Posterior vena cava (tissue), 2 donors: Measurements from ENCODE around the gene PDZRN3. TPM values are rescaled to one million over a fixed set of nuclear protein-coding genes. Genes with fewer than 3 reads are reported as not detected.

Experiments
- DNase-seq: peaks from one replicate; pipeline ENCODE4 v3.0.0-alpha.2; 2020; ENCODE audit warnings: low spot score
- intact Hi-C, 2 donors: fragments of 100-400 bp; cut with DNase I; formaldehyde crosslinking; loops; one replicate each; pipeline versions ENCODE4 v1.14.1 to v1.14.2; 2022 to 2023
- total RNA-seq, 2 donors: library from RNA; stranded (reverse); fragmentation: NEBNext Ultra II Directional; extraction: Animal tissue kit (Norgen Biotek cat#: 25700); gene quantifications; one replicate each; pipeline ENCODE4 v1.2.1, GENCODE V29; 2021
- donor health status: DM: yes; HTN: yes; CAD: no.
- donor health status: DM: yes; HTN: yes; CAD: no.

PDZRN3 gene
- total RNA-seq, 2 donors from 2014 or later = 59.5 to 71.9 TPM

DNA sequence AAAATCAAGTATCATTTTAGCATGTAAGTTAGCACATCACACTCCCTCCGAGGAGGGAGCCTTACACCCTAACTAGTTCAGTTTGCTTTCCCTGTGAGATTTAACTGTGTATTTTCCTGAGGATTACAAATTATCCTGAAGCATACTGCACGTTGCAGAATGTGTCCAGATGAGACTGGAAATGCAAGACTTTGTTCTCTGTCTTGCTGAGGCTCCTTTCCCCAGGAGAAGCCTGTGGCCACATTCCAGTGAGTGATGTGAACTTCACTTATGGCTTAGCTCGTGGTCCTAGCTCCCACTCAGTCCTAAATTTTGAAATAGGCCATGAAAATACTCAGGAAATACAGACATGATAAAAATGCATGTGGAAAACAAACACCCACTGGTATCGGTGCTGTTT is 23.7 kb downstream of the PDZRN3 start:
- intact Hi-C loops = no loop called here
- DNase-seq = no peak

DNA sequence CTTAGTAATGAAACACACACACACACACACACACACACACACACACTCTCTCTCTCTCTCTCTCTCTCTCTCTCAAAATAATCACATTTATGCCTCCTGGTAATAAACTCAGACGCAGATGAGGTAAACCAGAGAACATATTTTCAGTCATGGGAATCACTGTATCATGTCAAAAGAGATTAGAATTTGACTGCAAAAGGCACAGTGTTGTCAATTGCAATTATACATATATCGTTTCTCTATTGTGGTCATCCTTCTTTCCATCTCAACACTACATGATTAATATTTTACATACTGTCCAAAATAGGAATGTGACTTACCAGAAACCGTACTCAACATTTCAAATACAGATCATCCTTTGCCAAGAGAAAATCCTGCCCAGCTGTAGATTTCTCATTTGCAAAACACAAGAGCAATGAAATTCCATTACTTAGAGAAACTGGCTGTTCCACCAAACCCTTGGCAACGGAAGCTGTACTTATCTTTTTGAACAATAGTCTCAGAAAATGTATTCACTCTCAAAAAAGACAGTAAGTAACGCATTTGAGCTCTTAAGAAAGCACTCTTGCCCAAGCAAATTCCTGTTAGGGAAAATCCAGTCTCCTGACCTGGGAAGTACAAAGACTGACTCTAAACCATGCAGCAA is 24.3 kb downstream of the PDZRN3 start:
- DNase-seq = no peak
- intact Hi-C loops = no loop called here

DNA sequence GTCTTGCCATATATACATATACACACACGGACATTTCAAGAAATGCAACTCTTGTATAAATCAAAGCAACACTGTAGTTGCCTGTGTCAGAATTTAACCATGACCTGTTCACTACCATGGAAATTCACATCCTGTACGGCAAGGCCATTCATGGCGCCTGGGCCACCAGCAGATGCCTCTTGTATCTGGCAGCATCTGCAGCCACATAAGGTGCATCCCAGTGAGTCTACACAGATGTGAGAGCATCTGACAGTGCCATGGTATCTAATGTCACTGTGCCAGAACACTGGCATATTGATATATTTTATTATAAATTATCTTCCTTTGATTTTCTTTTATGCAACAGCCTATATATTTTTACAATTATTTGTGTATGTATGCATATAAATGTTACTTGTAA is 25.1 kb downstream of the PDZRN3 start:
- no peak for DNase-seq
- intact Hi-C loops = no loop called here

DNA sequence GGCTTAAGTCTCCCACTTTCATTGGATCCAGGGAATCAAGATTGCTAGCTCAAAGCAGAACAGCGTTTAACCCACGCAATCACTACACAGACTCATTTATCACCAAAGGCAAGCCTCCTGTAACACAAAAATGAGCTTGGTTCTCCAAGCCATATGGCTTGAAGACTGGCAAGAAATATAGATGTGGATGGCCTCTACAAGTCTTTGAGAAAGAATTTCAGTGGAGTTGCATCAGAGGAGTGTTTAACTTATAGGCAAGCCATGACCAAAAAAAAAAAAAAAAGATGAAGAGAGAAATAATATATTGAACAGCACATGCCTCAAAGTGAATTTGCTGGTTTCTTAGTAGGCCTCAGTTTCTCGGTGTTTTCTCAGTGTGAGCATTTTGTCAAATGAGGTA is 27.3 kb downstream of the PDZRN3 start:
- no peak for DNase-seq
- intact Hi-C loops = no loop called here

DNA sequence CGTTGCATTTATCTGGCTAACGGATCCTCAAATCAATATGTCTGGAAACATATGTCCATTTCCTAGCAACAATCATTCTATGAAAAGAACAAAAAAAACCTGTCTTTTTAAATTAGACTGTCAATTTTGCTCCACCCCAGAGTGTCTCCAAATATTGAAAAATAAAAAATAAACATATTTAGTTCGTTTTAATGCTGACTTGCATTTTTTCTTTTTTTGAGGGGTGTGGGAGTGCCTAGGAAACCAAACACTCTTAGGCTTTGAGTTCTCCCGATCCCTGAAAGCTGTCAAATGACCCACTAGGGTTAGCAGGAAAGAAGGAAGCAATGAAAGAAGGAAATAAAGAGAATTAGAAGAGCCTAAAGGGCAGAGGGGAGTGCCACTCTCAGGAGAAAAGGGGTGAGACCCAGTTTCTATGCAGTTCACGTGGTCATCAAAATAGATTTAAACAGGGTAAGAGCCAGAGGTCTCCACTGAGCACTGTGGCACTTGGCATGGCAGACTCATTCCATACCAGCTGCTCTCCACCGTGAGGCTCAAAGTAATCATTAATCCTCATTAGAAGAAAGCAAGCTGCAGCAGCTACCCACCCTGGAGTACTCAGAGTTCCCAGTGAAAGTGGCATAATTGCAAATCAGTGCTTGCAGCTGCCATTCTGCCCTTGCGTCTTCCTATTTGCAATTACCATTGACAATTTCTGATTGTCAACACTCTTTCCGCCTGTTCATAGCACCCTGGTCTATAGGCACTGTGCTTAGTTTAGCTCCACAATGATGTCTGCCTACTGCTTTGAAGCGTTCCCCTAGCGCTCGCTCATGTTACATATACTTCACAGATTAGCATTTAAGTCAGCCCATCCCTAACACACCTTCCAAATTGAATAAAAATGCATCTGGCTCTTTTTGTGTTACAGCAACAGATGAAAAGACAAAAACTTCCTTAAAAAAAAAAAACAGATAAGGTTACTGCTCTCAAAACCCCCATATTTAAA is 32.3 kb downstream of the PDZRN3 start:
- DNase-seq = no peak
- intact Hi-C loops = no loop called here

DNA sequence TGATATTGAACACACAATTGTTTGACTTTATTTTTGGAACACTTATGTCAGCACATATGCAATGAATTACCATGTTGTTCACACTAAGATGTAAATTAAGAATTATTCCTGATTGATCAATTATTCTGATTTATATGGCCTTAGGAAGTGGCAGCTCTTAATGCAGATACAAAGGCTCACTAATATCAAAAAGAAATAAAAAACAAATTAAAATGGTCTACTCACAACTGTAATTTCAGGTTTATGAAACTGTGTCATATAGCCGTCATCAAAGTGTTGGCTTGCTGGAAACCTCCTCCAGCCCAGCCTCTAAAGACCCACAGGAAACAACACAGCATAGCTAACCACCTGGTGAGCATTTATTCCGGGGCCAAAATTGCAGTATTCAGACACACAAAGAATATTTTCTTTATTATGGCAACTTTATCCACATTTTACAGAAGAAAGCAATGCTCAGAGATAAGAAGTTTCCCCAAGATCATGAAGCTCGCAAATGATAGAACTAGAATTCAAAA is 33.4 kb downstream of the PDZRN3 start:
- no peak for DNase-seq
- intact Hi-C loops = no loop called here

DNA sequence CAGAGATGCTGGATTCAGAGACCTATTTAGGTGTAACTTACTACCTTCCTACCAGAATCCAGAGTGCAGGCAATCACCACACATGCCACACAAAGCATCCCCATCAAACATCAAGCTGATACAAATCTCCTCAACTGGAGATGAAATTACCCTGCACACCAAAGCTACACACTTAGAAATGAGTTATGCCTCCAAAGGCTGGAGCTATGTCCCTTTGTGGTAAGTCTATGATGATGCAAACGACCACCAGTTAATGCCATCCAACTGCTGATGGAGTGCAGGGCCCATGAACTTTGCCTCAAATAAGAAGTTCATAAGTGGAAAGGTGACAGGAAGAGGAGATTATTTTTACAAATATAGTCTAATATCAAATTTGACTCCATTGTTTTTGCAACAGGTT is 38.1 kb downstream of the PDZRN3 start:
- intact Hi-C loops = no loop called here
- no peak for DNase-seq

DNA sequence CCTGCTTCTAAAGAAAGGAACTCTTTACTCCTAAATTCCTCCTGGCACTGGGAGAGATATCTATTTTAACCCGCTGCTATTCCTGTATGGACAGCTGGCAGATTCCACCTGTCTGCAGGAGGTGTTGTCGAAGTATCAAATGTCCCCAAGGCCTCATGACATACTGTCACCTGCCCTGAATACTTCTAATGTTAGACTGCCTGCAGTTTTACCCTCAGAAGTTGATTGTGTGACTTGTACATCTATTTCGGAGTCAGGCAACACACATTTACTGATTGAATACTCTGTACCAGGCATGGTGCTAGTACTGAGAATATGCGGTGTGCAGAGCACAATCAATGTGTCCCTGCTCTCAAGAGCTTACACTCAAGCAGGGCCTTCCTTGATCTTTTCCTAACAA is 38.6 kb downstream of the PDZRN3 start:
- intact Hi-C loops = no loop called here
- DNase-seq = no peak

DNA sequence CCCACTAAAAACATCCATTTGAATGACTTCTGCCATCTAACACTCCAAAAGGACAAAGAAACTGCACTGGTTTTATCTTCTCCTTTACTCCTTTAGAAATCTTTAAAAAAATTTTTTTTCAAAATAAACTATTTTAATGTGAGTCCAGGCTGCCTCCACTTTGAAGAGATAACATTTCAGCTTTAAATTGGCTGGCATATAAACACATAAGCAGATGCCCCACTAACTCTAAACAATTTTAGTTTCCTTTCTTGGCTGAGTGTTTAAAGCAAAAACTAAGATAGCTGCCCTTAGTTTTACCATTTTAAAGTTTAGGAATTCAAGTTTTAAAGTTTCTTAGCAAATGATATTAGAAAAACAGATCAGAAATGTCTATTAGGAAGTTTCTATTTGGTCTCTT is 39.9 kb downstream of the PDZRN3 start:
- intact Hi-C loops = no loop called here
- no peak for DNase-seq

DNA sequence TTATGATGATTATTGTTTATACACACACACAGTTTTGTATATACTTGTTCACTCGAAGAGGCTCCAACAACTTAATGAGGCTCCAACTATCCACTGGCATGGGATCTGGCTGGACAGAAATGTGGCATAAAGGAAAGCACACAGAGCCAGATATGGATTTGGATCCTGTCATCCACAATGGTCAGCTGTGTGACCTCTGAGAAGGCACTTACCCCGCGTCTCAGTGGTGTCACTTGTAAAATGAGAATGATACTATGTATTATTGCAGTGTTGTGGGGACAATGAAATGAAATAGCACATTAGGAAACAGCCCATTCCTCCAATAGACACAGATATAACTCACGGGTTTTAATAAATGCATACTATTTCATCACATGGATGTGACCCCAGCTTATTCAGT is 42.2 kb downstream of the PDZRN3 start:
- no peak for DNase-seq
- intact Hi-C loops = no loop called here

DNA sequence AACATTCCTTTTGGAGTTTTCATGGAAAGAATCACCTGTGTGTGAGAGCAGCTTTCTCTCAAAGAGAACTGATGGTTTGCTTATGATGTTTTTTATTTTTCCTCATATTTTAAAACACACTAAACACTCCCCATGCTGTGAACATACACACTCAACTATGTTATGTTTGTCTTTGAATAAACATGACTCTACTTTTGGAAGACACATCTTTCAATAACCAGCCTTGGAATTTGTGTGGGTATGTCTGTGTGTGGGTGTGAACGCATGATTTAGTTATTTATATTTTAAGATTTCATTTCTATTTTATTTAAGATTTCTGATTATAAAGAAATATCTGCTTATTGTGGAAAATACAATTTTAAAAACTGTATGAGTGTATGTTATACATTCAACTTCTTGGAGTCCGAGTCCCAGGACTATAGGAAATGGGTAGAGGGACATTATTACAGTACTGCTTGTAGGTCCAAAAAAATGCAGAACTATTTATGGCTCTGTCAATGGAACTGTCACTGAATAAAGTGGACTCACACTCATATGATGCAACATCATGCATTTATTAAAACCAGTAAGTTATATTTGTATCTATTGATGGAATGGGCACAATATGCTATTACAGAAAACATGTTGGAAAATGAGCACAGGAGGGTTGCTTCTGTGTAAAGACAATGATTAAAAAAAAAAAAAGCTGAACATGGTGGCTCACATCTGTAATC is 43.5 kb downstream of the PDZRN3 start:
- DNase-seq = no peak
- intact Hi-C loops = no loop called here

DNA sequence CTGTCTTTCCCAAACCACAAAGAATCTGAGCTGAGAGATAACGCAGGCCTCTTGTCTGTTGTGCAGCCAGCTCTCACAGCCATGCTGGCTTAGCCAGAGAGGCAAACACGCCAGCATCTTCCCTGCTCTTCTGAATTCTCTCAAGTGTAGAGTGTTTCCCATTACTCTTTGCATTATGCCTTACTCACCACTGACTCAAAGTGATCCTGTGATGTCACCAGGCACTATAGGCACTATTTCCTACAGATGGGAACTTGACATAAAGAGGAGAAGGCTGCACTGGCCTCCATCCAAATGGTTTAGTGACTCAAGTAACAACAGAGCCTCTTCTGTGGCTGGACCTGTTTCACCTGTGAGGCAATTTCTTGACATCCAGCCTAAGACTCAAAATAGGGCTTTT is 44.4 kb downstream of the PDZRN3 start:
- DNase-seq = no peak

DNA sequence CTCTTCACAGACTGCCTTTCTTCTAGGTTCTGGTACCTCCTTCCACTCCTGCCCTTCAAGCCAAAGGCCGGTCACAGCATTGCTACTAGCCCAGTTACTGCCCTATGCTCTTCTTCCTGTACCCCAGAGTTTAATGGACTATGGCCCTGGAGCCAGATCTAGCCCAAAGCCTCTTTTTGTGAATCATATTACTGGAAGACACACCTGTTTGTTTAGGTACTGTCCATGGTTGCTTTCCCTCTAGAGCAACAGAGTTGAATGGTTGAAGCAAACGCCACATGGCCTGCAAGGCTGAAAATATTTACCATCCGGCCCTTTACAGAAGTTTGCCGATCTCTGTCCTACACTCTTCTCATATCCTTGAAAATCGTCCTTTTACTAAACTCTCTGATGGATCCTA is 47.0 kb downstream of the PDZRN3 start:
- DNase-seq = no peak
- intact Hi-C loops = no loop called here

More for the DNA sequence above, 44.4 kb downstream of the PDZRN3 start:
- intact Hi-C loops = no loop called here

DNA sequence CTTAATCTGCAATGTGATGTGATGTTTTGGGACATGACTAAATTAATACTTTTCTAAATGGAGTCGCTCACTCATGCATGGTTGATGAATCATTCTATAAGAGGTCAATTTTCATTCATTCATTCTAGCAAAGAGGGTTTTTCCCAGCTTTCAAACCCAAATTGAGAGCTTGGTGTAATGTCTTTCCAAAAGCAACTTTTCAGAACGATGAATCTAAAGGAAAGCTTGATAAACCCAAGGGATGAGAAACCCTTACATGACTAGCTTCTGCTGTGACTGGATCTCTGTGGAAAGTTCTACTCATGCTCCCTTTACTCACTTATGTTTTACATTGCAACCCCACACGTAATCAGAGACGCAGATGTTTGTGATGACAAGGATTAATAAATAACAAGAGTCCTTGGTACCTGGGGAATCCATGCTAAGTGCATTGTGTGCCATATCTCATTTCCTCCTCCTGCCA is 47.7 kb downstream of the PDZRN3 start:
- intact Hi-C loops = no loop called here

DNA sequence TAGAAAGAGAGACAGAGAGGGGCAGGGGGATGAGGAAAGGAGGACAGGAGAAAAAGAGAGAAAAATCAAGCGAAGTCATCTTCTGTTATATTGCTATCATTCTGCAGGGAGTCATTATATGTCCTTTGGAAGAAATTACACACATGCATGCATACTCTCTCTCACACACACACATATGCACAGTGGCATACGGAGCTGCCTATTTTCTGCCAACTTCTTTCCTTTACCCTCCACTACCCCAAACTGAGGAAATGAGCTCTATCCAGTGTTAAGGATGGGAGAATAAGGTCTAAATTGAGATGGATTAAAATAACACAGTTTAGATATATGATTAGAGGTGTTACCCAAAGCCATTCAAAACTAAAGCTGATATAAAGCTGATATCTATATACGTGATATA is 48.8 kb downstream of the PDZRN3 start:
- intact Hi-C loops = no loop called here
- DNase-seq = no peak

More for the DNA sequence above, 47.7 kb downstream of the PDZRN3 start:
- no peak for DNase-seq

DNA sequence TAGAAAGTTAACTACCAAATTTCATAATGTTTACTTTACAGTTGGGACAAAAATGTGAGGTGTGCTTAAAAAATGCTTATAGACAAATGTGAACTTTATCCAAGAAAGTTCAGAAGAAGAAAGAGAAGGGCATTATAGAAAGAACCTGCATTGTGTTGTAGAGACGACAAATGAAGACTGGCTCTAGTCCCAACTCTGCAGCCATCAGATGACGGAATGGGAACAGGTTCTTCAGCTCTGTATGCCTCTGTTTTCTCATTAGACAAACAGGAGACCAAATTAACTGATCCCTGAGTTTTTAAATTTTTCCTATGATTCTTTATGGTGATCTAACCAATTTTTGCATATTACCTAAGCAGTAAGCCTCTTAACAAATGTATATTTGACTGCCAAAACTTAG is 49.2 kb downstream of the PDZRN3 start:
- intact Hi-C loops = no loop called here
- no peak for DNase-seq

DNA sequence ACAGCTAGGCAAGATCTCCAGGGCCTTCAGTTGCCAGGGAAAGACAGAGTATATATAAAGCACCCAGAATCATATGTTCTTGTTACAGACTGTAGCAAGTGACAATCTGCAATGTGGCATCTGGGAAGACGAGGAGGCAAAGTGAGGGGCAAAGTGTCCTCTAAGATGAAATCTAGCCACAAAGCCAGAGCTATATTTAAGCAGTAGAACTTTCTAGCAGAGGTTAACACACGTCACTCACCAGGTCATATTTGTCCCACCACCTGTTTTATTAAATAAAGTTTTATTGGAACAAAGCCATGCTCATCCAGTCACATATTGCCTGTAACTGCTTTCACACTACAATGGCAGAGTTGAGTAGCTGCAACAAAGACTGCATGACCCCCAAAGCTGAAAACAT is 51.5 kb downstream of the PDZRN3 start:
- intact Hi-C loops = no loop called here
- no peak for DNase-seq

DNA sequence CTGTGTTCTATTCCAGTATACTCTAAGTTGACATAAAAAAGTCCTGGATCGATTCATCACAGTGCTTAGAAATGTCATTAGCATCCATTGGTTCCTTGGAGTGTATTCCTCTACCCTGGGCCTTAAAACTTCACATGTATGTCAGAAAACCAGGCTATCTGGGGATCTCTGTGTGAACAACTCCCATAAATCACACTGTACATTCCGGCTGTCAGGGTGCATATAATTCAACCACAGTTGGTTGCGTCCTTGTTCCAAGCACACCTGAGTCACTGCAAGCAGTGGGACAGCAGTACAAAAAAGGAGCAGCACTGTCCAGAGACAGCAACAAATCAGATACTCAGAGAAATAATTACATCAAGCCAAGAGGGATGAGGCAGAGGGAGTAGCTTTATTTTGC is 52.4 kb downstream of the PDZRN3 start:
- intact Hi-C loops = no loop called here
- DNase-seq = no peak

DNA sequence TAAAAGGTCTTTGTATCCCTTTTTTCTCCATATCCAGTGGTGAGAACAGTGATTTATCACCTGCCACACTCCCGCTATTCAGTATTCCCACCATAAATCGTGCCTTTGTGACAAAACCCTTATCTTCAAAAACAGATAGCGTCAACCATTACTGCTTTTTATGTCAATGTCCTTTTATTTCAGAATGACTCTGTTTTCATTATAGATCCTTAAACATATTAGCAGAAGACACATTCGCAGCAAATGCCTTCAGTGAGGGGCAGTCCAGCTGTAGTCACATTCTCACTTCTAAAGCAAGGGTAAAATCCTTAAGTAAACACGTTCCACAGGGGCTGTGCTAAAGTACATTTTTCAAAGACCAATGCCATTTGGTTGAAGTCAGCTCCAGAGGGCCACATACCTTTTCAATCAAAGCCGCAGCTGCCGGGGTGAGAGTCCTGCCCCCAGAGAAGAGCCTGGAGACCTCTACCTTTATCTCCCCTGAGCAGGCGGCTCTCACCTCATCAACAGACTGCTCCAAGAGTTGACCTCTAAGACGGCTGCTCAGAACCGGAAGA is 53.4 kb downstream of the PDZRN3 start:
- intact Hi-C loops = no loop called here
- DNase-seq = no peak
